HCT116 (cell line): ENCODE results near the gene ZNF41. TPM values are rescaled to one million over a fixed set of nuclear protein-coding genes. Genes with fewer than 3 reads are reported as not detected.

Experiments
- ATAC-seq: fragments of 200-7000 bp; cut with Tn5 transposase; 2 replicates; pipeline ENCODE4 v1.9.1; 2020; ENCODE audit warnings: mild to moderate bottlenecking, moderate library complexity
- BruUV-seq: library from RNA; stranded (reverse); fragments of 400-500 nt; replicated peaks from 2 replicates; lab custom pipeline; 2021; lab: Mats Ljungman, UMichigan
- CTCF ChIA-PET: fragments of 300-600 bp; sonication (Branson Sonifier 250); formaldehyde crosslinking; loops from one replicate; lab custom pipeline; 2021; ENCODE audit warnings: antibody characterized with exemption; lab: Charles Lee
- POLR2A ChIA-PET: fragments of 300-600, 350-600 bp; sonication (Branson Sonifier 250); formaldehyde crosslinking; loops from one replicate; lab custom pipeline; 2021; ENCODE audit warnings: antibody characterized with exemption; lab: Charles Lee
- RAD21 ChIA-PET, 2 experiments: fragments of 300-600 bp; sonication (Branson Sonifier 250); formaldehyde crosslinking; loops; one replicate each; lab custom pipeline; 2023; ENCODE audit warnings: low total read pairs in 2 of 2; ENCODE audit not compliant: uncharacterized antibody in 2 of 2, unreplicated experiment in 2 of 2, low non-redundant PET in 1 of 2; lab: Charles Lee
- DNase-seq: peaks from one replicate; pipeline ENCODE4 v3.0.0-alpha.2; 2010; ENCODE audit warnings: low read depth, low spot score
- H2AFZ ChIP-seq: fragments of 200-600 bp; shearing (Covaris generic), sonication (generic); 2 replicates; pipeline ENCODE4 v1.6.1; 2017; ENCODE audit warnings: low read depth, mixed run types, mixed read lengths, antibody characterized with exemption, low read length; ENCODE audit not compliant: poor library complexity, severe bottlenecking
- H3K27ac ChIP-seq: 2 replicates; pipeline ENCODE4 v1.5.1; 2012; ENCODE audit warnings: low read depth, low read length
- H3K27me3 ChIP-seq: fragments of 200-600 bp; sonication (generic); 2 replicates; pipeline ENCODE4 v1.6.1; 2016; ENCODE audit warnings: mixed run types, low read length, mixed read lengths; ENCODE audit not compliant: insufficient read depth
- H3K36me3 ChIP-seq, 2 experiments: fragments of 200-500 bp in 1 of 2; fragments of 200-600 bp in 1 of 2; sonication (Bioruptor generic) in 1 of 2; sonication (generic) in 1 of 2; 2 replicates each; pipeline versions ENCODE4 v1.5.1 to v1.6.1; 2014 to 2016; ENCODE audit warnings: low read length in 2 of 2, inconsistent platforms in 1 of 2, mixed read lengths in 1 of 2, mixed run types in 1 of 2; ENCODE audit not compliant: insufficient read depth in 2 of 2, control insufficient read depth in 1 of 2
- H3K4me1 ChIP-seq, 2 experiments: fragments of 200-600 bp in 1 of 2; sonication (generic) in 1 of 2; 2 replicates each; pipeline versions ENCODE4 v1.5.1 to v1.6.1; 2012 to 2017; ENCODE audit warnings: low read length in 2 of 2, inconsistent platforms in 1 of 2, mild to moderate bottlenecking in 1 of 2, mixed read lengths in 1 of 2, mixed run types in 1 of 2, moderate library complexity in 1 of 2; ENCODE audit not compliant: insufficient read depth in 2 of 2, control insufficient read depth in 1 of 2
- H3K4me2 ChIP-seq: fragments of 200-600 bp; sonication (generic); 2 replicates; pipeline ENCODE4 v1.6.1; 2017; ENCODE audit warnings: mixed run types, low read length, mixed read lengths
- H3K4me3 ChIP-seq, 2 experiments: fragments of 200-600 bp in 1 of 2; sonication (generic) in 1 of 2; replicated peaks in 1 of 2; 2 replicates each; pipeline ENCODE4 v1.5.1; 2011 to 2016; ENCODE audit warnings: low read length in 2 of 2, control low read depth in 1 of 2, low read depth in 1 of 2, mild to moderate bottlenecking in 1 of 2, mixed read lengths in 1 of 2, mixed run types in 1 of 2
- H3K79me2 ChIP-seq: fragments of 200-600 bp; sonication (generic); 2 replicates; pipeline ENCODE4 v1.6.1; 2017; ENCODE audit warnings: mild to moderate bottlenecking, mixed run types, low read length, moderate library complexity, mixed read lengths; ENCODE audit not compliant: insufficient read depth
- H3K9ac ChIP-seq: fragments of 200-600 bp; sonication (generic); 2 replicates; pipeline ENCODE4 v1.6.1; 2016; ENCODE audit warnings: low read length, mixed read lengths
- H3K9me2 ChIP-seq: fragments of 200-600 bp; sonication (generic), shearing (Covaris generic); 2 replicates; pipeline ENCODE4 v1.6.1; 2017; ENCODE audit warnings: mixed run types, mild to moderate bottlenecking, moderate library complexity; ENCODE audit not compliant: insufficient read depth
- H3K9me3 ChIP-seq, 2 experiments: fragments of 200-500 bp in 1 of 2; fragments of 200-600 bp in 1 of 2; sonication (Bioruptor generic) in 1 of 2; sonication (generic) in 1 of 2; 2 replicates each; pipeline ENCODE4 v1.6.1; 2014 to 2017; ENCODE audit warnings: low read length in 2 of 2, mixed read lengths in 2 of 2, inconsistent platforms in 1 of 2, low read depth in 1 of 2, mild to moderate bottlenecking in 1 of 2, mixed run types in 1 of 2, moderate library complexity in 1 of 2; ENCODE audit not compliant: control insufficient read depth in 1 of 2, insufficient read depth in 1 of 2
- H4K20me1 ChIP-seq: fragments of 200-600 bp; sonication (generic), shearing (Covaris generic); 2 replicates; pipeline ENCODE4 v1.6.1; 2017; ENCODE audit warnings: mixed run types, mild to moderate bottlenecking, moderate library complexity; ENCODE audit not compliant: insufficient read depth
- CEBPB ChIP-seq: IDR thresholded peaks from 2 replicates; pipeline ENCODE4 v1.6.1; 2012; ENCODE audit warnings: low read depth
- EGR1 ChIP-seq: IDR thresholded peaks from 2 replicates; pipeline ENCODE4 v1.6.1; 2012; ENCODE audit warnings: low read depth
- EZH2 ChIP-seq: fragments of 200-600 bp; sonication (generic); IDR thresholded peaks from 2 replicates; pipeline ENCODE4 v1.6.1; 2017; ENCODE audit warnings: antibody characterized with exemption, mixed run types
- FOSL1 ChIP-seq: IDR thresholded peaks from 2 replicates; pipeline ENCODE4 v1.6.1; 2012; ENCODE audit warnings: low read depth
- JUND ChIP-seq: IDR thresholded peaks from 2 replicates; pipeline ENCODE4 v1.6.1; 2012
- POLR2A ChIP-seq: IDR thresholded peaks from 2 replicates; pipeline ENCODE4 v1.7.0; 2011; ENCODE audit warnings: borderline replicate concordance; ENCODE audit not compliant: insufficient read depth, insufficient read length; ENCODE audit errors: extremely low read depth
- POLR2AphosphoS5 ChIP-seq: IDR thresholded peaks from 2 replicates; pipeline ENCODE4 v1.6.1; 2011; ENCODE audit warnings: mild to moderate bottlenecking, low read depth, low read length, moderate library complexity
- RAD21 ChIP-seq: IDR thresholded peaks from 2 replicates; pipeline ENCODE4 v1.6.1; 2012; ENCODE audit warnings: low read depth, mild to moderate bottlenecking
- SIN3A ChIP-seq: IDR thresholded peaks from 2 replicates; pipeline ENCODE4 v1.6.1; 2012; ENCODE audit warnings: low read depth
- SP1 ChIP-seq: IDR thresholded peaks from 2 replicates; pipeline ENCODE4 v1.6.1; 2012; ENCODE audit warnings: low read depth
- SRF ChIP-seq: IDR thresholded peaks from 2 replicates; pipeline ENCODE4 v1.6.1; 2012; ENCODE audit warnings: low read depth
- TCF7L2 ChIP-seq: IDR thresholded peaks from 2 replicates; pipeline ENCODE4 v1.7.0; 2011; ENCODE audit warnings: borderline replicate concordance, inconsistent platforms; ENCODE audit not compliant: insufficient read depth, insufficient read length; ENCODE audit errors: extremely low read depth
- YY1 ChIP-seq: IDR thresholded peaks from 2 replicates; pipeline ENCODE4 v1.6.1; 2011; ENCODE audit warnings: low read length, low read depth, moderate library complexity, mild to moderate bottlenecking; ENCODE audit not compliant: insufficient replicate concordance; ENCODE audit errors: extremely low read depth
- ZFX ChIP-seq: fragments of 450-650 bp; IDR thresholded peaks from 2 replicates; pipeline ENCODE4 v1.6.1; 2017
- intact Hi-C: fragments of 100-400 bp; cut with micrococcal nuclease; formaldehyde crosslinking; loops from 2 replicates; pipeline ENCODE4 v1.10.0; 2022
- total RNA-seq: library from RNA; stranded (reverse); gene quantifications from one replicate; pipeline ENCODE4 v1.2.1, GENCODE V29; 2021; ENCODE audit not compliant: unreplicated experiment

Gene ZNF41
- total RNA-seq, 1 experiment from 2014 or later: 7.4 TPM

DNA sequence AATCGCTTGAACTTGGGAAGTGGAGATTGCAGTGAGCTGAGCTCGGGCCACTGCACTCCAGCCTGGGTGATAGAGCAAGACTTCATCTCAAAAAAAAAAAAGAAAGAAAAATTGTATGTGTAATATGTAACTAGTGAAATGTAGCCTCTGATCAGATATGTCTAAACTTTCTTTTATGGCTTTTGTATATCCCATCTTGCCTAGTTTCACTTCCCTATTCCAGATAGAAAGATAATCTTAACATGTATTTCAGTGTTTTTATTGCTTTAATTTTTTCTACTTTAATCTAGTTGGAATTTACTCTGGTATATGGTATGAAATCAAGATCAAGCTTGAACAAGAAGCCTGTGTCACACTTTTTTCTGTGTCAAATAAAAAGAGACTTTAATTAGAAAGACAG is 1.9 kb upstream of the ZNF41 start:
- ATAC-seq (no peak), DNase-seq (no peak)
- ChIA-PET POLR2A (no interaction called here), RAD21 (no interaction called here), CTCF (no interaction called here)
- H3K79me2 ChIP-seq: peaks cover 25% of the 10 kb centered on the region
- no peak overlapping the region for H3K4me2 ChIP-seq
- H3K9me3 ChIP-seq: no peaks in the 10 kb centered on the region
- intact Hi-C loops: loop anchor here (5.0 kb wide), 1 partner anchor 293 kb away; the partner anchor contains the start of gene UBA1
- no peak overlapping the region for H3K9ac ChIP-seq
- no peak overlapping the region for H3K27ac ChIP-seq
- TF ChIP-seq CEBPB (no peak), SP1 (no peak)
- no TSS peak for BruUV-seq
- H3K36me3 ChIP-seq: no peaks in the 10 kb centered on the region
- H3K4me1 ChIP-seq: peaks cover 0 to 21% of the 10 kb centered on the region in 2 experiments; a peak in 2 of 4 replicates
- no peak overlapping the region for H3K4me3 ChIP-seq
- no peak overlapping the region for H2AFZ ChIP-seq
- no peaks in the 10 kb centered on the region for H4K20me1 ChIP-seq
- H3K9me2 ChIP-seq: no peaks in the 10 kb centered on the region
- no peaks in the 10 kb centered on the region for H3K27me3 ChIP-seq

DNA sequence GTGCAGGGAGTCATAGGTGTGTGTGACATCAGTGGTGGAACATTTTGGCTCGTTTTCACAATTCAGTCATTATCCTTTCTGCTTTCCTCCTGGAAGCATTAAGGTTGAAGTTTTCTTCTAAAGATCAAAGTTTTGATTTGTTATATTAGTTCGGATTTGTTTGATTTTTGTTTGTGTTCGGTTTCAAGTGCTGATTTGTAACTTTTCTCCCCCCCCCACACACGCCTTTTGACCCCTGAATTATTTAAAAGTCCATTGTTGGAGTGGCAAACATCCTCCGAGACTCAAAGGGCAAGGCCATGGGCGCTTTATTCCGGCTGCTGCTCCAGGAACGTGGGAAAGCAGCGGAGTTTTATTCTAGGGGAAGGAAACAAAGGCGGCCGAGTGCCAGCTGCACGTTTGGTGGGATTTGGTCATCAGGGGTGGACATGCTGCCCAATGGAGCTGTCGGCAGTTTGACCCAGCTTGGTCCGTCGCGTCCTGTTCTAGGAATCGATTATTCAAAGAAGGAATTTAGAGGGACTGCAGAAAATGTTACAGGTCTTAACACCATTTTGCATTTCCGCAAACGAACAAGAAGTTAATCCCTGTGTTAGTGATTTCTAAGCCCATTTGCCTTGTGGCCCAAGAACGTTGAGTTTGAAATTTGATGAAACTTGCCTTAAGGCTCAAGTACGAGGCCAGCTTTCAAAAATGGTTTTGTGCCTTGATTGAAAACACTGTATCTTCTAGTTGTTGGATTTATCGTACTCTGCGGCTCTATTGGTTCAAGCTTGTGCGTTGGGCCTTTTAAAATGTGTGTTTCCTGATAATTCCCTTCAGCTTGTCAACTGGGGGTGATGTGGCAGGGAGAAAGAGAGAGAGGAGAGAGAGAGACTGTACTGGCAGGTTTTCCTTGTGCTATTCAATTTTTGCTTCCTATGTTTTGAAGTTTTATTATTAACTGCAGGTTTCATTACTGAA is 565 bp upstream of the ZNF41 start:
- Histone ChIP-seq H3K79me2 (peaks cover 32% of the 10 kb centered on the region), H3K27me3 (no peaks in the 10 kb centered on the region)
- TF ChIP-seq YY1 (no peak), EZH2 (no peak), RAD21 (no peak), EGR1 (no peak), SIN3A (peak; percentile 24; the same call in 1 of the 2 replicates), POLR2AphosphoS5 (no peak), ZFX (no peak), SP1 (0 out of 2 replicates have a peak, but pooled peaks have one; percentile 6), TCF7L2 (no peak), FOSL1 (no peak), CEBPB (no peak), POLR2A (no peak), JUND (no peak), SRF (no peak)
- TF ChIP-seq, all 23 proteins: peak for 2
- intact Hi-C loops: loop anchor here (5.0 kb wide), 1 partner anchor 291 kb away; the partner anchor contains the start of gene UBA1
- no peaks in the 10 kb centered on the region for H3K36me3 ChIP-seq
- peak overlapping the region; percentile 78 for H3K27ac ChIP-seq
- ChIA-PET RAD21 (no interaction called here), CTCF (no interaction called here), POLR2A (no interaction called here)
- ATAC-seq (no peak), DNase-seq (no peak)
- no peaks in the 10 kb centered on the region for H3K9me3 ChIP-seq
- H3K4me3 ChIP-seq: peak overlapping the region; percentile 60 to 68
- no peaks in the 10 kb centered on the region for H4K20me1 ChIP-seq
- H3K4me1 ChIP-seq: peaks cover 0 to 21% of the 10 kb centered on the region in 2 experiments; a peak in 2 of 4 replicates
- TSS peak; percentile 84 for BruUV-seq
- peak overlapping the region; percentile 76 for H3K4me2 ChIP-seq
- peak overlapping the region; percentile 75 for H3K9ac ChIP-seq
- H3K9me2 ChIP-seq: no peaks in the 10 kb centered on the region
- H2AFZ ChIP-seq: no peak overlapping the region
